Adrenal gland (tissue), 5 donors: ENCODE data around the gene LPCAT1.

Experiments used
- CTCF ChIP-seq, 6 experiments: fragments of 450-650 bp in 4 of 6; fragments of 200-600 bp in 2 of 6; sonication (generic) in 1 of 6; IDR thresholded peaks; 1 replicate in 5 of 6; 2 replicates in 1 of 6; pipeline versions ENCODE4 v1.5.1 to v1.8.0; 2016 to 2021; ENCODE audit warnings: antibody characterized with exemption in 6 of 6, mild to moderate bottlenecking in 2 of 6, moderate library complexity in 1 of 6
- POLR2A ChIP-seq, 2 donors: fragments of 450-650 bp; IDR thresholded peaks; one replicate each; pipeline ENCODE4 v1.6.1; 2017; ENCODE audit warnings: antibody characterized with exemption in 2 of 2, mild to moderate bottlenecking in 2 of 2, moderate library complexity in 1 of 2
- donor health status: DM: no; HTN: no; CAD: no.

GRCh38 chr5:1463326-1464095 lies 60.2 kb downstream of the LPCAT1 start:
- no peak for TF ChIP-seq CTCF (IDR thresholded peaks at IDR 0.05)
- no peak for TF ChIP-seq POLR2A (IDR thresholded peaks at IDR 0.05)
